Stomach (tissue), 9 donors: Measurements from ENCODE around the gene TBCD. TPM values are rescaled to one million over a fixed set of nuclear protein-coding genes. Genes with fewer than 3 reads are reported as not detected.
A peak's percentile ranks its signal among the peaks of the same experiment; 100 is the strongest.
"Not testable (repeated sequence)": the region's sequence is repeated elsewhere in the genome, so short reads cannot be mapped to it uniquely, and the experiment has no call there.

Source experiments
- DNase-seq, 2 donors: peaks; one replicate each; pipeline versions ENCODE4 v3.0.0 to v3.0.0-alpha.2; 2013 to 2019
- H3K27ac ChIP-seq, 5 donors: fragments of 200-600 bp in 4 of 5; sonication (generic) in 4 of 5; one replicate each; pipeline ENCODE4 v1.5.1; 2013 to 2019; ENCODE audit warnings: mild to moderate bottlenecking in 1 of 5, moderate library complexity in 1 of 5
- H3K27me3 ChIP-seq, 3 donors: fragments of 200-600 bp; sonication (generic); one replicate each; pipeline ENCODE4 v1.5.1; 2017 to 2019; ENCODE audit warnings: mixed run types in 1 of 3
- H3K36me3 ChIP-seq, 4 donors: fragments of 200-600 bp; sonication (generic); 1 replicate in 3 of 4; 2 replicates in 1 of 4; pipeline ENCODE4 v1.5.1; 2016 to 2019
- H3K4me1 ChIP-seq, 4 donors: fragments of 200-600 bp; sonication (generic); one replicate each; pipeline ENCODE4 v1.5.1; 2016 to 2019
- H3K4me3 ChIP-seq, 4 donors: fragments of 200-600 bp; sonication (generic) in 3 of 4; one replicate each; pipeline ENCODE4 v1.5.1; 2016 to 2019; ENCODE audit warnings: mild to moderate bottlenecking in 1 of 4
- H3K9me3 ChIP-seq, 4 donors: fragments of 200-600 bp; sonication (generic); one replicate each; pipeline ENCODE4 v1.5.1; 2016 to 2019
- EP300 ChIP-seq: sonication (generic); formaldehyde crosslinking; IDR thresholded peaks from one replicate; pipeline ENCODE4 v1.6.1; 2017; ENCODE audit warnings: antibody characterized with exemption
- POLR2A ChIP-seq, 4 donors: fragments of 450-650 bp; IDR thresholded peaks; one replicate each; pipeline ENCODE4 v1.6.1; 2016; ENCODE audit warnings: antibody characterized with exemption in 4 of 4, control low read depth in 2 of 4, mild to moderate bottlenecking in 1 of 4, moderate library complexity in 1 of 4
- POLR2AphosphoS5 ChIP-seq, 3 donors: sonication (generic); formaldehyde crosslinking; IDR thresholded peaks; one replicate each; pipeline ENCODE4 v1.6.1; 2016; ENCODE audit warnings: antibody characterized with exemption in 3 of 3
- WGBS, 5 donors: extraction: QIAGEN DNeasy Blood & Tissue Kit in 3 of 5; methylation state at CpG; one replicate each; pipeline versions ENCODE4 v1.1.5 to v1.1.7; 2013 to 2018; 5-methylcytosine and 5-hydroxymethylcytosine counted together
- intact Hi-C: fragments of 100-400 bp; cut with DNase I; formaldehyde crosslinking; loops from one replicate; pipeline ENCODE4 v1.15.1; 2023; ENCODE audit warnings: low total_unique reads
- polyA plus RNA-seq, 3 donors: library from polyadenylated mRNA; stranded (reverse); fragments of 200-250 nt; gene quantifications; one replicate each; pipeline ENCODE4 v1.2.3, GENCODE V29; 2013
- total RNA-seq, 5 donors: library from RNA; depleted of rRNA; stranded (reverse); fragments of >200 nt; gene quantifications; one replicate each; pipeline versions ENCODE4 v1.1.0 to v1.2.3, GENCODE V29; 2014 to 2016
- TF ChIP-seq, protein P1 (sequence below), 7 experiments: fragments of 450-650 bp in 4 of 7; fragments of 200-600 bp in 3 of 7; sonication (generic) in 3 of 7; IDR thresholded peaks; one replicate each; pipeline ENCODE4 v1.5.1; 2016 to 2019; ENCODE audit warnings: antibody characterized with exemption in 7 of 7, control low read depth in 2 of 7, mild to moderate bottlenecking in 1 of 7
- donor health status: healthy with polysubstance abuse.
- donor health status: Bipolar disorder and iron deficiency.
- donor health status: healthy.

Gene TBCD
- total and polyA plus RNA-seq, 8 donors = 51.2 to 155 (median 101) TPM

DNA sequence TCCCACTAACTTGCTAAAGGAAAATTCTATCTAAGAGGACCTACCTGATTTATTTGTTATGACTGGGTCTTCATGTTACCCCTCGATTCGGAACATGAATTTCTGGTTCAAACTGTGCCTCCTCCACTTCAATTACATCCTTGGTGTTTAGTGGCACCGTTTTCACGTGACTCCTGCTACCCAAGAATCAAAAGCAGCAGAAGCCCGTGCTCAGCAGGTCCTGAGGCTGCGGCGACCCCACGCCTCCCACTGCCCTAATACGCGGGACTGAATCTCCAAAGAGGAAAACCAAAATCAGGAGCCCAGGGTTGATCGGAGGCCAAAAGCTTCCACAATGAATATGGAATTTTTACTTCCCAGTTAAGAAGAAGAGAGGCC is 233.6 kb downstream of the TBCD start:
- 94 to 98% (median 95%) methylated on average over 11 of the region's 11 CpGs for WGBS, 5 donors
- peaks cover 0 to 14% (median 5%) of the 10 kb centered on the region in 4 donors for H3K4me1 ChIP-seq
- H3K9me3 ChIP-seq = no peaks in the 10 kb centered on the region
- no peak overlapping the region for H3K4me3 ChIP-seq
- H3K27ac ChIP-seq = no peak overlapping the region
- H3K27me3 ChIP-seq = no peaks in the 10 kb centered on the region
- no peak for DNase-seq
- no peaks in the 10 kb centered on the region for H3K36me3 ChIP-seq
- intact Hi-C loops = no loop called here
- no peak for TF ChIP-seq POLR2AphosphoS5 (IDR thresholded peaks at IDR 0.05)
- TF ChIP-seq, protein P1, sequence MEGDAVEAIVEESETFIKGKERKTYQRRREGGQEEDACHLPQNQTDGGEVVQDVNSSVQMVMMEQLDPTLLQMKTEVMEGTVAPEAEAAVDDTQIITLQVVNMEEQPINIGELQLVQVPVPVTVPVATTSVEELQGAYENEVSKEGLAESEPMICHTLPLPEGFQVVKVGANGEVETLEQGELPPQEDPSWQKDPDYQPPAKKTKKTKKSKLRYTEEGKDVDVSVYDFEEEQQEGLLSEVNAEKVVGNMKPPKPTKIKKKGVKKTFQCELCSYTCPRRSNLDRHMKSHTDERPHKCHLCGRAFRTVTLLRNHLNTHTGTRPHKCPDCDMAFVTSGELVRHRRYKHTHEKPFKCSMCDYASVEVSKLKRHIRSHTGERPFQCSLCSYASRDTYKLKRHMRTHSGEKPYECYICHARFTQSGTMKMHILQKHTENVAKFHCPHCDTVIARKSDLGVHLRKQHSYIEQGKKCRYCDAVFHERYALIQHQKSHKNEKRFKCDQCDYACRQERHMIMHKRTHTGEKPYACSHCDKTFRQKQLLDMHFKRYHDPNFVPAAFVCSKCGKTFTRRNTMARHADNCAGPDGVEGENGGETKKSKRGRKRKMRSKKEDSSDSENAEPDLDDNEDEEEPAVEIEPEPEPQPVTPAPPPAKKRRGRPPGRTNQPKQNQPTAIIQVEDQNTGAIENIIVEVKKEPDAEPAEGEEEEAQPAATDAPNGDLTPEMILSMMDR (IDR thresholded peaks at IDR 0.05) = no peak
- no peak for TF ChIP-seq EP300

DNA sequence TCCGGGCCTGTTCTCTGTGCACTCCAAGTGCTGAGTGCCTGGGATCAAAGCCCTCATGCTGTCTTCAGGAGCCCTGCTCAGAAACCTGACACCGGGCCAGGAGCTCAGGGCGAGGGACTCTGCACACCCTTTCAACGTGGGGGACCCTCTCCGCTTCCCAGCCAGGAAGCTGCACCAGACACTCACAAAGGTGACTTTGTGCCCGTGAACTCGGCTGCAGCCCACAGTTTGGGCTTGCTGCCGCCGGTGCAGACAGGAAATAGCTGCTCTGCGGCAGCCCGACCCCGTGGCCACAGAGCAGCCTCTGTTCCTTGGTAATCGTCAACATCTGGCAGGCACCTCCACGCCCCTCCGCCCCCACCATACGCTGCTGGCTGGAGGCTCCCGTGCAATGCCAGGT is 234.1 kb downstream of the TBCD start:
- peaks cover 0 to 14% (median 5%) of the 10 kb centered on the region in 4 donors for H3K4me1 ChIP-seq
- WGBS, 5 donors = 13 to 27% (median 21%) methylated on average over 9 to 17 of the region's 17 CpGs
- DNase-seq = peak; percentile 38 to 85
- H3K27me3 ChIP-seq = no peaks in the 10 kb centered on the region
- H3K9me3 ChIP-seq = no peaks in the 10 kb centered on the region
- intact Hi-C loops = no loop called here
- peak overlapping the region in 1 of 4 donors; percentile 1 for H3K4me3 ChIP-seq
- TF ChIP-seq, protein P1 (IDR thresholded peaks at IDR 0.05) = no peak
- H3K27ac ChIP-seq = no peak overlapping the region
- H3K36me3 ChIP-seq = no peaks in the 10 kb centered on the region

DNA sequence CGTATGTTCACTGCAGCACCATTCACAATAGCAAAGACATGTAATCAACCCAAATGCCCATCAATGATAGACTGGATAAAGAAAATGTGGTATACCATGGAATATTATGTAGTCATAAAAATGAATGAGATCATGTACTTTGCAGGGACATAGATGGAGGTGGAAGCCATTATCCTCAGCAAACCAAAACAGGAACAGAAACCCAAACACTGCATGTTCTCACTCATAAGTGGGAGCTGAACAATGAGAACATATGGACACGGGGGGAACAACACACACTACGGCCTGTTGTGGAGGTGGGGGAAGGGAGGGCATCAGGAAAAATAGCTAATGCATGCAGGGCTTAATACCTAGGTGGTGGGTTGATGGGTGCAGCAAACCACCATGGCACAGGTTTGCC is 237.2 kb downstream of the TBCD start:
- WGBS, 5 donors = 85 to 98% (median 94%) methylated on average over 3 of the region's 3 CpGs
- not testable (repeated sequence) for H3K27ac ChIP-seq

DNA sequence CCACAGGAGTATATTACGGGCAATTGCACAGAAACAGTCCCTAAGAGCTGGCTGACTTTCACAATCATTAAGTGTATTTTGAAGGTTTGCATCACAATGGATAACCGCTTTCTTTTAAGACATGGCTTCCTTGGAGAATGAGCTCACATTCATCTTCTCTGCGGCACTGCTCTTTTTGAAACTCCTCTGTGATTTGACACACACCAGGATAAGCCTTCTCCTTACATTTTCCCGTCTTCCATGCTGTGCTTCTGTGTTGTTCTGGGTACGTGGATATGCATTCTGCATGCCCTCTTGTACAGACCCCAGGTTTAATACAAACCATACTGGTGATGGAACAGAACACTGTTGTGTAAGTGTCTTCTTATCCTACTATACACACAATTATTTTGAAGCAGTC is 238.0 kb downstream of the TBCD start:
- TF ChIP-seq POLR2AphosphoS5 (IDR thresholded peaks at IDR 0.05) = no peak
- TF ChIP-seq, protein P1 (IDR thresholded peaks at IDR 0.05) = no peak
- TF ChIP-seq POLR2A (IDR thresholded peaks at IDR 0.05) = no peak
- TF ChIP-seq EP300 = no peak
- intact Hi-C loops = no loop called here
- Histone ChIP-seq H3K9me3 (peaks cover 0 to 16% (median 5%) of the 10 kb centered on the region in 4 donors), H3K27ac (no peak overlapping the region), H3K36me3 (no peaks in the 10 kb centered on the region), H3K4me1 (peaks cover 0 to 14% (median 5%) of the 10 kb centered on the region in 4 donors), H3K4me3 (no peak overlapping the region), H3K27me3 (no peaks in the 10 kb centered on the region)
- 86 to 98% (median 94%) methylated on average over 5 of the region's 5 CpGs for WGBS, 5 donors
- no peak for DNase-seq

More for the DNA sequence above, 237.2 kb downstream of the TBCD start:
- H3K9me3 ChIP-seq = peaks cover 0 to 16% (median 5%) of the 10 kb centered on the region in 4 donors
- H3K4me3 ChIP-seq, DNase-seq, H3K27me3 ChIP-seq, H3K36me3 ChIP-seq, intact Hi-C loops: not testable (repeated sequence)
- peaks cover 0 to 14% (median 5%) of the 10 kb centered on the region in 4 donors for H3K4me1 ChIP-seq

DNA sequence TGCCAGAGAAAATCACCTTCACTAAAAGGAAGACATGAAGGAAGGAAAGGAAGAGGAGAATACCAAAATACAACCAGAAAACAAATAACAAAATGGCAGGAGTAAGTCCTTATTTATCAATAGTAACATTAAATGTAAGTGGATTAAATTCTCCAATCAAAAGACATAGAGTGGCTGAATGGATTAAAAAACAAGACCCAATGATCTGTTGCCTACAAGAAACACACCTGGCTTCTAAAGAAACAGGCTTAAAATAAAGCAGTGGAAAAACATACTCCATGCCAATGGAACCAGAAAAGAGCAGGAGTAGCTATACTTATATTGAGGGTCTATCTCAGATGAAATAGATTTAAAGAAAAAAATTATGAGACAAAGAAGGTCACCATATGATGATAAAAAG is 241.1 kb downstream of the TBCD start:
- Histone ChIP-seq H3K4me1 (no peaks in the 10 kb centered on the region), H3K9me3 (peaks cover 0 to 16% (median 5%) of the 10 kb centered on the region in 4 donors), H3K4me3 (no peak overlapping the region), H3K36me3 (no peaks in the 10 kb centered on the region), H3K27me3 (no peaks in the 10 kb centered on the region), H3K27ac (no peak overlapping the region)
- intact Hi-C loops = no loop called here
- no peak for TF ChIP-seq POLR2A (IDR thresholded peaks at IDR 0.05)
- TF ChIP-seq, protein P1 (IDR thresholded peaks at IDR 0.05) = no peak
- TF ChIP-seq POLR2AphosphoS5 (IDR thresholded peaks at IDR 0.05) = no peak
- no peak for TF ChIP-seq EP300
- no peak for DNase-seq

Other genes starting within 250 kb of the TBCD start
- gene FOXK2, start 232.3 kb upstream of the TBCD start, total RNA-seq = 10 to 100 TPM; 31.7 to 71.8 (median 36.7) TPM
- 10 to 100 TPM; 12.8 to 15.6 (median 15.0) TPM for gene FOXK2, start 232.3 kb upstream of the TBCD start, polyA plus RNA-seq
- gene WDR45B, start 103.6 kb upstream of the TBCD start, total RNA-seq = 100 to 1,000 TPM in 2 of 5 donors, 10 to 100 TPM in 3; 75.3 to 108 (median 92.9) TPM
- gene WDR45B, start 103.6 kb upstream of the TBCD start, polyA plus RNA-seq = 10 to 100 TPM; 62.8 to 70.7 (median 62.9) TPM
- 100 to 1,000 TPM in 2 of 5 donors, 10 to 100 TPM in 2, 1 to 10 TPM in 1; 7.6 to 133 (median 36.4) TPM for gene RAB40B, start 53.4 kb upstream of the TBCD start, total RNA-seq
- 10 to 100 TPM; 13.5 to 25.7 (median 17.7) TPM for gene RAB40B, start 53.4 kb upstream of the TBCD start, polyA plus RNA-seq
- gene FN3KRP, start 35.4 kb upstream of the TBCD start, total RNA-seq = 10 to 100 TPM in 4 of 5 donors, 1 to 10 TPM in 1; 1.2 to 50.7 (median 17.5) TPM
- gene FN3KRP, start 35.4 kb upstream of the TBCD start, polyA plus RNA-seq = 10 to 100 TPM; 20.0 to 28.2 (median 26.9) TPM
- gene FN3K, start 16.4 kb upstream of the TBCD start, total RNA-seq = 10 to 100 TPM; 13.6 to 59.5 (median 16.5) TPM
- gene FN3K, start 16.4 kb upstream of the TBCD start, polyA plus RNA-seq = 10 to 100 TPM; 13.0 to 18.5 (median 16.4) TPM
- not detected for gene ZNF750, start 88.0 kb downstream of the TBCD start, total RNA-seq
- 1 to 10 TPM in 1 of 3 donors, not detected in 2; 9.5 TPM for gene ZNF750, start 88.0 kb downstream of the TBCD start, polyA plus RNA-seq